Endothelial cell of umbilical vein (primary cell): ENCODE measurements around the gene SLC38A9.

Experiments
- CTCF ChIP-seq, 2 donors: IDR thresholded peaks; 1 replicate in 1 of 2; 2 replicates in 1 of 2; pipeline ENCODE4 v1.5.1; 2011; ENCODE audit warnings: low read length in 2 of 2, mild to moderate bottlenecking in 2 of 2, moderate library complexity in 2 of 2, control low read depth in 1 of 2, inconsistent platforms in 1 of 2, low read depth in 1 of 2; ENCODE audit not compliant: insufficient read depth in 1 of 2; ENCODE audit errors: extremely low read depth in 1 of 2
- POLR2A ChIP-seq: IDR thresholded peaks from 2 replicates; pipeline ENCODE4 v1.6.1; 2012; ENCODE audit warnings: low read depth, mild to moderate bottlenecking, control low read depth, low read length
- TF ChIP-seq, protein P1 (sequence below): IDR thresholded peaks from 2 replicates; pipeline ENCODE4 v1.6.1; 2011; ENCODE audit not compliant: insufficient read depth, insufficient read length

GRCh38 chr5:55623789-55624188 is 88.3 kb downstream of the SLC38A9 start:
- TF ChIP-seq CTCF (IDR thresholded peaks at IDR 0.05; ENCODE audit: extremely low read depth in 1 of 2, insufficient read depth in 1 of 2, low read depth in 1 of 2, low read length in 2 of 2) (no peak), POLR2A (no peak)
- TF ChIP-seq, protein P1, sequence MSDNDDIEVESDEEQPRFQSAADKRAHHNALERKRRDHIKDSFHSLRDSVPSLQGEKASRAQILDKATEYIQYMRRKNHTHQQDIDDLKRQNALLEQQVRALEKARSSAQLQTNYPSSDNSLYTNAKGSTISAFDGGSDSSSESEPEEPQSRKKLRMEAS: no peak
